MM.1S (cell line): ENCODE data around the gene FAM120B.
"Not testable (repeated sequence)": the region's sequence is repeated elsewhere in the genome, so short reads cannot be mapped to it uniquely, and the experiment has no call there.

Experiments used
- DNase-seq: peaks from one replicate; pipeline ENCODE4 v3.0.0-alpha.2; 2015
- H2AFZ ChIP-seq: fragments of 300-600 bp; sonication (generic); 2 replicates; pipeline ENCODE4 v1.6.0; 2016; ENCODE audit warnings: antibody characterized with exemption, low read length
- H3F3A ChIP-seq: fragments of 300-600 bp; sonication (generic); 2 replicates; pipeline ENCODE4 v1.6.1; 2016; ENCODE audit warnings: mild to moderate bottlenecking, antibody characterized with exemption, low read length, moderate library complexity, mixed read lengths; ENCODE audit not compliant: insufficient read depth
- H3K27ac ChIP-seq: fragments of 300-600 bp; sonication (generic); 2 replicates; pipeline ENCODE4 v1.5.1; 2016; ENCODE audit warnings: mild to moderate bottlenecking, low read length
- H3K27me3 ChIP-seq: fragments of 300-600 bp; sonication (generic); replicated peaks from 2 replicates; pipeline ENCODE4 v1.6.0; 2016; ENCODE audit warnings: low read length; ENCODE audit not compliant: insufficient read depth
- H3K36me3 ChIP-seq: fragments of 300-600 bp; sonication (generic); replicated peaks from 2 replicates; pipeline ENCODE4 v1.6.1; 2016; ENCODE audit warnings: mild to moderate bottlenecking, low read length, mixed read lengths; ENCODE audit not compliant: insufficient read depth
- H3K4me1 ChIP-seq: fragments of 300-600 bp; sonication (generic); 2 replicates; pipeline ENCODE4 v1.6.1; 2016; ENCODE audit warnings: low read length, mixed read lengths
- H3K4me2 ChIP-seq: fragments of 300-600 bp; sonication (generic); 2 replicates; pipeline ENCODE4 v1.6.0; 2016; ENCODE audit warnings: low read depth, low read length
- H3K4me3 ChIP-seq: fragments of 300-600 bp; sonication (generic); 2 replicates; pipeline ENCODE4 v1.5.1; 2016; ENCODE audit warnings: low read length, mixed read lengths
- H3K79me2 ChIP-seq: fragments of 300-600 bp; sonication (generic); 2 replicates; pipeline ENCODE4 v1.6.1; 2016; ENCODE audit warnings: mixed run types, low read length, mixed read lengths
- H3K9ac ChIP-seq: fragments of 300-600 bp; sonication (generic); 2 replicates; pipeline ENCODE4 v1.6.1; 2016; ENCODE audit warnings: low read length, mixed read lengths
- H3K9me2 ChIP-seq: fragments of 300-600 bp; sonication (generic); replicated peaks from 2 replicates; pipeline ENCODE4 v1.6.1; 2016; ENCODE audit warnings: mild to moderate bottlenecking, low read length, mixed read lengths; ENCODE audit not compliant: insufficient read depth
- H3K9me3 ChIP-seq: fragments of 300-600 bp; sonication (generic); replicated peaks from 2 replicates; pipeline ENCODE4 v1.6.1; 2016; ENCODE audit warnings: mild to moderate bottlenecking, low read length, mixed read lengths; ENCODE audit not compliant: insufficient read depth
- H4K20me1 ChIP-seq: fragments of 300-600 bp; sonication (generic); 2 replicates; pipeline ENCODE4 v1.6.1; 2016; ENCODE audit warnings: mild to moderate bottlenecking, low read length, moderate library complexity, mixed read lengths; ENCODE audit not compliant: insufficient read depth
- CTCF ChIP-seq: fragments of 300-600 bp; sonication (generic); IDR thresholded peaks from 2 replicates; pipeline ENCODE4 v1.5.1; 2016; ENCODE audit warnings: antibody characterized with exemption, low read length, mixed read lengths
- EZH2 ChIP-seq: fragments of 300-600 bp; sonication (generic); optimal IDR thresholded peaks from 2 replicates; pipeline ENCODE3; 2017; ENCODE audit warnings: low read depth, mild to moderate bottlenecking, antibody characterized with exemption, low read length, mixed read lengths
- EZH2phosphoT487 ChIP-seq: fragments of 300-600 bp; sonication (generic); IDR thresholded peaks from 2 replicates; pipeline ENCODE4 v1.6.1; 2018; ENCODE audit warnings: antibody characterized with exemption, low read length

FAM120B gene

DNA sequence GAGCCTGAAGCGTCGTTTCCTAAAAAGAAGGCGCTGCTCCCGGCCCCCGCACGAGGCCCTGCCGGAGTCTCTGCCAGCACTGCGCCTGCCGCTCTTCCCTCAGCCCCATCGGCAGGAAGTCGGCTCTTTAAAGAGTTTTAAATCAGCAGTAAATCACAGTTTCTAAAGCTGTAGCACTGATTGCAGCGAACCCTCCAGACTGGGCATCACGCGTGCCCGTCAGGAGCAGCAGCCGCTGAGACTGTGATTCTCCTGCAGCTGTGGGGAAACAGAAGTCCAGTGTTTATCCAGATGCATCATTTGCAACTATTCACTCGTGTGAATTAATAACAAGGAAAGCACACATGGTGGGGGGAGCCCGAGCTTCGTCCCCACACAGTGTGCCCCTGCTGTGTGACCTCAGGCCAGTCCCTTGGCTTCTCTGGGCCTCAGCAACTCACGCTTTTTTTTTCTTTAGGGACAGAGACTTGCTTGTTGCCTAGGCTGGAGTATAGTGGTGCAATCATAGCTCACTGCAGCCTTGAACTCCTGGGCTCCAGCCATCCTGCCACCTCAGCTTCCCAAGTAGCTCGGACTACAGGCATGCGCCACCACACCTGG is 44.0 kb upstream of the FAM120B start:
- Histone ChIP-seq H3K9me2 (no peaks in the 10 kb centered on the region), H4K20me1 (no peaks in the 10 kb centered on the region), H3K27ac (no peak overlapping the region), H3K79me2 (no peaks in the 10 kb centered on the region), H3K4me1 (no peaks in the 10 kb centered on the region), H3F3A (no peaks in the 10 kb centered on the region), H2AFZ (no peak overlapping the region), H3K36me3 (no peaks in the 10 kb centered on the region), H3K4me2 (no peak overlapping the region), H3K9ac (no peak overlapping the region), H3K9me3 (no peaks in the 10 kb centered on the region), H3K4me3 (no peak overlapping the region), H3K27me3 (peaks cover 27% of the 10 kb centered on the region)
- DNase-seq, result no peak
- TF ChIP-seq EZH2 (no peak), EZH2phosphoT487 (no peak), CTCF (no peak)

GRCh38 chr6:170263410-170263809 is 43.1 kb upstream of the FAM120B start:
- Histone ChIP-seq H3K9ac (no peak overlapping the region), H3K4me2 (no peak overlapping the region), H2AFZ (no peak overlapping the region), H3K9me2 (no peaks in the 10 kb centered on the region), H3K27ac (no peak overlapping the region), H4K20me1 (no peaks in the 10 kb centered on the region), H3K36me3 (no peaks in the 10 kb centered on the region), H3K4me3 (no peak overlapping the region), H3K9me3 (no peaks in the 10 kb centered on the region), H3K79me2 (no peaks in the 10 kb centered on the region), H3K27me3 (peaks cover 33% of the 10 kb centered on the region), H3F3A (no peaks in the 10 kb centered on the region), H3K4me1 (no peaks in the 10 kb centered on the region)
- DNase-seq, result no peak
- TF ChIP-seq EZH2, result no peak
- TF ChIP-seq CTCF, result no peak
- TF ChIP-seq EZH2phosphoT487, result no peak

DNA sequence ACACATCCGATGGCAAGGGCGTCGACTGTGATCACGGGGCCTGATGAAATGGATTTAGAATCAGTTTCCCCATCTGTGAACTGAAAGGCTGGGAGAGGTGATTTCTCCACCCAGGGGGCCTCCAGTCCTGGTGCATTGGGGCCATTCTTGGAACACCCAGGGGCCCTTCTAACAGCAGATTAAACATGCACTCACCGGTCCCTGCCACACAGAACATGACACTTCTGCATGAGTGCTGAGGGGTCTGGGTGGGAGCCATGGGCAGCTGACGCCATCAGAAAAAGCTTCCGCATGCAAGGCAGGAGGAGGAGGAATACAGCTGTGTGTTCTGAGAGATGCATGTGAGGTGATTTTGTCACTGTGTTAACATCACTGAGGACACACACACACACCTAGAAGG is 42.5 kb upstream of the FAM120B start:
- H3K4me2 ChIP-seq, result no peak overlapping the region
- H3K9ac ChIP-seq, result no peak overlapping the region
- no peaks in the 10 kb centered on the region for H3K79me2 ChIP-seq
- no peak overlapping the region for H2AFZ ChIP-seq
- H3K27ac ChIP-seq, result no peak overlapping the region
- no peak overlapping the region for H3K4me3 ChIP-seq
- DNase-seq, result no peak
- peaks cover 40% of the 10 kb centered on the region for H3K27me3 ChIP-seq
- H3F3A ChIP-seq, result no peaks in the 10 kb centered on the region
- H4K20me1 ChIP-seq, result no peaks in the 10 kb centered on the region
- H3K4me1 ChIP-seq, result no peaks in the 10 kb centered on the region
- no peaks in the 10 kb centered on the region for H3K36me3 ChIP-seq
- H3K9me2 ChIP-seq, result no peaks in the 10 kb centered on the region
- H3K9me3 ChIP-seq, result no peaks in the 10 kb centered on the region
- no peak for TF ChIP-seq EZH2
- TF ChIP-seq CTCF, result no peak
- no peak for TF ChIP-seq EZH2phosphoT487

DNA sequence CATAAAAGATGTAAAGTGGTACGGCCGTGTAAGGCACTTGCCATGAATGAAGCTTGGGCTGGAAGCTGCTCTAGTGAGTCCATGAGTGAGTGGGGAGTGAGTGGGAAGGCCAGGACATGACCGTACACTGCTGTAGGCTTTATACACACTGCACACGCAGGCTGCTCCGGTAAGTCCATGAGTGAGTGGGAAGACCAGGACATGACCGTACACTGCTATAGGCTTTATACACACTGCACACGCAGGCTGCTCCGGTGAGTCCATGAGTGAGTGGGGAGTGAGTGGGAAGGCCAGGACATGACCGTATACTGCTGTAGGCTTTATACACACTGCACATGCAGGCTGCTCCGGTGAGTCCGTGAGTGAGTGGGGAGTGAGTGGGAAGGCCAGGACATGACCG is 41.9 kb upstream of the FAM120B start:
- not testable (repeated sequence) for H3F3A ChIP-seq, H3K4me3 ChIP-seq, H3K9me3 ChIP-seq, H2AFZ ChIP-seq, H3K4me1 ChIP-seq, DNase-seq, H3K79me2 ChIP-seq, H3K9ac ChIP-seq, H3K9me2 ChIP-seq, H3K4me2 ChIP-seq, H3K36me3 ChIP-seq, H3K27ac ChIP-seq, H4K20me1 ChIP-seq
- H3K27me3 ChIP-seq, result peaks cover 40% of the 10 kb centered on the region
